ENCODE measurements around the gene EPHA7.

The EPHA7 gene

GRCh38 chr6:93319304-93319703, 100.1 kb downstream of the EPHA7 start:
- no peak for DNase-seq

- no peak for DNase-seq
Measured at GRCh38 chr6:93318121-93318520, 101.2 kb downstream of the EPHA7 start.

GRCh38 chr6:93317592-93317991, 101.8 kb downstream of the EPHA7 start:
- no peak for DNase-seq

GRCh38 chr6:93307505-93308409, 111.6 kb downstream of the EPHA7 start:
- no peak for DNase-seq

GRCh38 chr6:93305088-93305487, 114.3 kb downstream of the EPHA7 start:
- no peak for DNase-seq

- no peak for DNase-seq
Measured at GRCh38 chr6:93304505-93304904, 114.9 kb downstream of the EPHA7 start.

GRCh38 chr6:93300661-93301060, 118.7 kb downstream of the EPHA7 start:
- no peak for DNase-seq

- DNase-seq: no peak
Measured at GRCh38 chr6:93299622-93300021, 119.7 kb downstream of the EPHA7 start.

- no peak for DNase-seq
Measured at GRCh38 chr6:93295631-93296030, 123.7 kb downstream of the EPHA7 start.

GRCh38 chr6:93294879-93295278, 124.5 kb downstream of the EPHA7 start:
- DNase-seq: no peak

GRCh38 chr6:93293872-93294271, 125.5 kb downstream of the EPHA7 start:
- no peak for DNase-seq

GRCh38 chr6:93293460-93293859, 125.9 kb downstream of the EPHA7 start:
- DNase-seq: no peak

GRCh38 chr6:93282521-93283031, 136.8 kb downstream of the EPHA7 start:
- peak; percentile 21 for DNase-seq

- no peak for DNase-seq
Measured at GRCh38 chr6:93278241-93278640, 141.1 kb downstream of the EPHA7 start.

- no peak for DNase-seq
Measured at GRCh38 chr6:93272896-93273295, 146.5 kb downstream of the EPHA7 start.

- DNase-seq: no peak
Measured at GRCh38 chr6:93272211-93272610, 147.1 kb downstream of the EPHA7 start.

GRCh38 chr6:93266116-93266817, 153.1 kb downstream of the EPHA7 start:
- DNase-seq: no peak

GRCh38 chr6:93260881-93261280, 158.5 kb downstream of the EPHA7 start:
- no peak for DNase-seq

GRCh38 chr6:93259332-93259731, 160.0 kb downstream of the EPHA7 start:
- DNase-seq: no peak

- DNase-seq: no peak
Measured at GRCh38 chr6:93252930-93253329, 166.4 kb downstream of the EPHA7 start.

GRCh38 chr6:93248631-93249030, 170.7 kb downstream of the EPHA7 start:
- no peak for DNase-seq

- no peak for DNase-seq
Measured at GRCh38 chr6:93243231-93243778, 176.1 kb downstream of the EPHA7 start.

- DNase-seq: no peak
Measured at GRCh38 chr6:93242049-93242448, 177.3 kb downstream of the EPHA7 start.

GRCh38 chr6:93238632-93239031, 180.7 kb downstream of the EPHA7 start:
- no peak for DNase-seq
